ENCODE results near the gene PSG6.
A peak's percentile ranks its signal among the peaks of the same experiment; 100 is the strongest.

GRCh38 chr19:42919757-42920079 is 2.0 kb upstream of the PSG6 start:
- no peak for TF ChIP-seq POLR2A (IDR thresholded peaks at IDR 0.05)
- TF ChIP-seq CTCF (IDR thresholded peaks at IDR 0.05): peak in 2 of 6 experiments; percentile 1

Measured in adrenal gland (tissue), 5 donors.